HG02610 (cell line): Measurements from ENCODE around the gene CD1E.
"Not testable (repeated sequence)": the region's sequence is repeated elsewhere in the genome, so short reads cannot be mapped to it uniquely, and the experiment has no call there.

Experiments
- ATAC-seq: cut with Tn5 transposase; IDR thresholded peaks from one replicate; pipeline ENCODE4 v1.9.1; 2021; ENCODE audit warnings: mild to moderate bottlenecking, moderate library complexity; ENCODE audit not compliant: unreplicated experiment

CD1E gene

DNA sequence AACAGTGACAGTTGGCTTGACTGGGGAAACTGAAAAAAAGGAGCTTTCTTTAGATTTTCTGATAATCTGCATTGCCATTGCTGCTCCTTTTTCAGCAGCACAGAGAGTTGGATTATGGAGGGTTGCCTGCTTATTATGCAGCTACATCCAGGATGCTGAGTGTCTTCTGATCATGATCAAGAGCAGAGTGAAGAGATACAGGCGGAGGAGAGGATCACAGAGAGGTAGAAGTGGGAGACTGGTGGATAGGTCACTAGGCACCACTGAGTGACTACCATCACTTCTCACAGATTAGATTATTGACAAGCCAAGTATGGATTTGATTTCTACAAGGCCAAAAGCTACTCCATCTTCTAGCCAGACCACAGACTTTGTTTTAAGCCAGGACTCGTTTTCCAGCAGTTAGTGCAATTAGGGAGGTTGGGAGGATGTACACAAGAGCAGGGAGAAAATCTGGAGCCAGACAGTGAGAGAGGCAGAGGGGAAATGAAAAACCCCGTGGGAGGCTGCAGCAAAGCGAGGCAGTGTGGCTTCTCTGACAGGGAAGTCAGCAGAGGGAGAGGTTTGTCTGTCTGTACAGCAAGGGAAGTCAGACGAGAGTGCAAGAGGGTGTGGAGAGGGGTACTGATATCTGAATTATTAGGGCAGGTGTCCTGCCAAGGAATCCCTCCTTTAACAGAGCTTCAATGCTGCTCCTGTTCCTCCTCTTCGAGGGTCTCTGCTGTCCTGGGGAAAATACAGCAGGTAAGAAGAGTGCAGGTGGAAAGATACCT, at the start of gene CD1E:
Gene CD1E (plus strand): TSS at position 592 of the 773 bp plus-strand sequence. CDS start 95 bp downstream, at position 687.
- peak; percentile 54 for ATAC-seq

- ATAC-seq: peak; percentile 70
Observed at GRCh38 chr1:158310623-158311022, 43.1 kb upstream of the CD1E start.

GRCh38 chr1:158311066-158311465, 42.6 kb upstream of the CD1E start:
- ATAC-seq: peak; percentile 70

- ATAC-seq: no peak
Observed at GRCh38 chr1:158323866-158324265, 29.8 kb upstream of the CD1E start.

DNA sequence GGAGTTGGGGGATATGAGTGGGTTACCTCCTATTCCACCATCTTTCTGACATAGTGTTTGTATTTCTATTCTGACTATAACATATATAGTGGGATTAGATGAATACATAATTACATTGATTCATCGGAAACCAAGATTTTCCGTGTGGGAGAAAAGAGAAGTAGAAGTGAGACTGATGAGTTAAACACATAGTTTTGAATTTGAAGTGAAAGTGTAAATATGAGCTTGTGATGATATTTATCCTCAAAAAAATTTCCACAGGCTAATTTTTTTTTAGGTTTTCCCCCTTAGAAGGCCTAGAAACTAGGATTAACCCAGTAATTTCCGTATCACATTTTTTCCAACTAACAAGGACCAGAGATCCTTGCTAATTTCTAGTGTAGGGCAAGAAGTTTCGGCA, 29.3 kb upstream of the CD1E start:
- no peak for ATAC-seq

- no peak for ATAC-seq
Observed at GRCh38 chr1:158327481-158327880, 26.2 kb upstream of the CD1E start.

- ATAC-seq: no peak
Observed at GRCh38 chr1:158328426-158328825, 25.3 kb upstream of the CD1E start.

DNA sequence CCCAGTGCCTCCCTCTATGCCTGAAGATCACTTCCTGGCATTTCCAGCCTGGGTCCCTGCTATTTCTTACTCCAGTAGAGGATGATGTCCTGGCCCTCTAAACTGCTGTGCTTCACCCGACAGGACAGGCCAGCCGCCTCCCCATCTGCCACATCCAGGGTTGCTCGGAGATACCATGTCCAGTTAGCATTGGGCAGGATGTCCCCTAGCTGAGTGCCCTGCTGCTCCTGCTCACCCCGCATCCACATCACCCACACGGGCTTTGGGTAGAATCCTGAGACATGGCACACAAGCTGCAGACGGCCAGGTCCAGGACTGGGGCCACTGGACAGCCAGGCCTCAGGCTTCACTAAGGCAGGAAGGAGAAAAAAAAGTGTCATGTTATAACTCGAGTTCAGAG, 24.4 kb upstream of the CD1E start:
- no peak for ATAC-seq

GRCh38 chr1:158329733-158330132, 24.0 kb upstream of the CD1E start:
- no peak for ATAC-seq

DNA sequence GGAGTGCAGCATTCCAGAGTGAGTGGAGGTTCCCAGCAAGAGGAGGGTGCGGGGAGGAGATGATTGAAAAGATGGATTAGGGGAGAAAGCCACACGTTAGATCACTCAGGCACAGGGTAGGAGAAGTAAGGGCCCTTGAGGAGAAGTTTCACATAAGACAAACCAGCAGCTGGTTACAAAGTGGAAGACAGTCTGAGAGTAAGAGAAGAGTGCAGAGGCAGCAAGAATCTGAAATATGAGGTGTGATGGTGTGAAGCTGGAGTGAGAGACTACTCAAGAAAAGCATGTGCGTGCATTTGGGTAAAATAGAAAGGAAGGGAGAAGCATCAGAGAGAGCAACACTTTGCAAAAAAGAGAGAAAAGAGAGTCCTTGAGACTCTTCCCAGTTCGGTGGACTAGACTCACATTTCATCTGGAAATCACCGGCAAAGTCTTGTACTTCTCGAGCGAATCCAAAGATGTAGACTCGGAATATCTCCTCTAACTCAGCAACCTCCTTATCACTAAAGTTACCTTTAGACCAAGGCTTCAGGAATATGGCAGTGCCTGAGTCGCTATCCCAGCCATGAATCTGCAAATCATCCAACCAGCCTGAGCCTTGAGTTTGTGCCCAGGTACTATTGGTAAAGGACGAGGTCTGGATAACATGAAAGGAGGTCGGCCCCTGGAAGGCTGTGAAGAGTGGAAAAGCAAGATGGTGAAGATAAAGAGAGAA, 23.1 kb upstream of the CD1E start:
- no peak for ATAC-seq

DNA sequence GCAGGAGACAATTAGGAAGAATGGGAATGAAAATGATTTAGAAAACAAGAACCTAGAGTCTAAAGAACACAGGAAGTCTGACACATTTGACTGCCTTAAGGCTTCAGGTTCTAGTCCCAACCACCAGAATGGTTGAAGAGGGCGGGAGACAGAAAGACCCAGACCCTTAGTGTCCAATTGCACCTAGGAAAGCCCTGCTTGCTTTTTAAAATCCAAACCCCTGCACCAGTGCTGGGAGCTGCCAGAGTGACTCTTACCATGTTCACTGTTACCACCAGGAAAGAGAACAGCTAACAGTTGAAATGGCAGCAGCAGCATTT, 22.6 kb upstream of the CD1E start:
- no peak for ATAC-seq

GRCh38 chr1:158331481-158332150, 22.1 kb upstream of the CD1E start, which contains the start of gene CD1B:
TSS of gene CD1B (minus strand) at chr1:158331531. CDS start at chr1:158331423, 108 bp downstream.
- no peak for ATAC-seq

DNA sequence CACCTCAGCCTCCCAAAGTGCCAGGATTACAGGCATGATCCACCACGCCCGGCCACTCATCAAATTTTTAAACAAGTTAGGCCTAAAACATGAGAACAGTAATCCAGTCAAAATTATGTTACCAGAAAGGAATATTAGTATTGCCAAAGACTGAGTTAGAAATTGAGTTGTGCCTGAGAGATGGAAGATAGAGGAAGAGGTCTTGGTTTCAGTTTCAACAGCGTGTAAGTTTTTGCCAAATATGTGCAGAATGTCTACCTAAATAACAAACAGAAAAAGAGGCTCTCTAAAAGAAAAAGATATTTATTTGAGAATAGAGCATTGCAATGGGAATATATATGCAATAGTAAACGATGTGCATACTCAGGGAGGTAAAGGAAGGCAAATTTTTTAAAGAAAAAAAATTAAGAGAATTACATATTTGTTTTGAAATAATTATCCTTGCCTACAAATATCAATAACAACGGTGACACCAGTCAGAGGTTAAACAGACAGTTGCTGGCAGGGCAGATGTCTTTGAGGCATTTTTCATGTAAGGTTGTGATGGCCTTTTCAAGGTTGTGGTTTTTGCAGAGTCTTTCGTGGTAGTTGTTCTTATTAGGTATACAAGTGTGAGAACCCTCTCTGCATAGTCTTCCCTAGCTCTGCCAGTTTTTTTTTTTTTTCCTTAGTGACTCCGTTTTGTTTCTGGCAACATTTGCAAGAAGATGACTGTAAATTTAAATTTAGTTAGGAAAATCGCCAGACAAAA, 20.1 kb upstream of the CD1E start:
- no peak for ATAC-seq

GRCh38 chr1:158334526-158335212, 19.0 kb upstream of the CD1E start:
- ATAC-seq: no peak

DNA sequence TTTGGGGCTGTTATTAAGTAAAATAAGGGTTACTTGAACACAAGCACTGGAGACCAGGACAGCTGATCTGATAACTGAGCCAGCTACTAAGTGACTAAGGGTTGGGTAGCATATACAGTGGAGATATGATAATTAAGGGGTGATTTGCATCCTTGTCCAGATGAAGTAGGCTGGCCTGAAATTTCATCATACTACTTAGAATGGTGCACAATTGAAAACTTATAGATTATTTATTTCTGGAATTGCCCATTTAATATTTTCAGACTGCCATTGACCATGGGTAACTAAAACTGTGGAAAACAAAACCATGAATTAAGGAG, 18.5 kb upstream of the CD1E start:
- no peak for ATAC-seq

DNA sequence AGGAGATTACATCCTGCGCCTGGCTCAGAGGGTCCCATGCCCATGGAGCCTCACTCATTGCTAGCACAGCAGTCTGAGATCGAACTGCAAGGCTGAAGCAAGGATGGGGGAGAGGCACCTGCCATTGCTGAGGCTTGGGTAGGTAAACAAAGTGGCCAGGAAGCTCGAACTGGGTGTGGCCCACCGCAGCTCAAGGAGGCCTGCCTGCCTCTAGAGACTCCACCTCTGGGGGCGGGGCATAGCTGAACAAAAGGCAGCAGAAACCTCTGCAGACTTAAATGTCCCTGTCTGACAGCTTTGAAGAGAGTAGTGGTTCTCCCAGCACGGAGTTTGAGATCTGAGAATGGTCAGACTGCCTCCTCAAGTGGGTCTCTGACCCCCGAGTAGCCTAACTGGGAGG, 17.3 kb upstream of the CD1E start:
- not testable (repeated sequence) for ATAC-seq

- not testable (repeated sequence) for ATAC-seq
Observed at GRCh38 chr1:158348946-158349345, 4.7 kb upstream of the CD1E start.

GRCh38 chr1:158354255-158354654, 561 bp downstream of the CD1E start:
- no peak for ATAC-seq

GRCh38 chr1:158355773-158356285, 2.1 kb downstream of the CD1E start:
- ATAC-seq: no peak

- ATAC-seq: no peak
Observed at GRCh38 chr1:158356616-158357015, 2.9 kb downstream of the CD1E start.
